Thoracic aorta (tissue), 2 donors: ENCODE measurements around the gene IP6K2. TPM values are rescaled to one million over a fixed set of nuclear protein-coding genes. Genes with fewer than 3 reads are reported as not detected.

Experiments
- ATAC-seq: fragments of 150-250 bp; one replicate; pipeline ENCODE4 v1.8.0; 2017; ENCODE audit warnings: low read depth; ENCODE audit not compliant: insufficient number of reproducible peaks, low FRiP score
- DNase-seq: peaks from one replicate; pipeline ENCODE4 v3.0.0-alpha.2; 2020; ENCODE audit warnings: low spot score
- H3K27ac ChIP-seq, 2 donors: fragments of 200-600 bp; sonication (generic); 1 replicate in 1 of 2; 2 replicates in 1 of 2; pipeline ENCODE4 v1.5.1; 2016; ENCODE audit warnings: mild to moderate bottlenecking in 2 of 2, moderate library complexity in 2 of 2
- H3K27me3 ChIP-seq: fragments of 200-600 bp; sonication (generic); replicated peaks from 2 replicates; pipeline ENCODE4 v1.6.0; 2016; ENCODE audit warnings: mild to moderate bottlenecking; ENCODE audit not compliant: insufficient read depth
- H3K36me3 ChIP-seq: fragments of 200-600 bp; sonication (generic); one replicate; pipeline ENCODE4 v1.5.1; 2016
- H3K4me1 ChIP-seq, 2 donors: fragments of 200-600 bp; sonication (generic); 1 replicate in 1 of 2; 2 replicates in 1 of 2; pipeline versions ENCODE4 v1.5.1 to v1.6.0; 2016; ENCODE audit warnings: low read depth in 2 of 2, mild to moderate bottlenecking in 1 of 2; ENCODE audit not compliant: control insufficient read depth in 1 of 2
- H3K4me3 ChIP-seq: fragments of 200-600 bp; sonication (generic); 2 replicates; pipeline ENCODE4 v1.5.1; 2016; ENCODE audit warnings: mild to moderate bottlenecking
- H3K9me3 ChIP-seq: fragments of 200-600 bp; sonication (generic); 2 replicates; pipeline ENCODE4 v1.5.1; 2016
- CTCF ChIP-seq: fragments of 200-600 bp; sonication (generic); IDR thresholded peaks from one replicate; pipeline ENCODE4 v1.5.1; 2019; ENCODE audit warnings: antibody characterized with exemption
- total RNA-seq, 2 donors: library from RNA; depleted of rRNA; stranded (reverse); fragments of >200 nt; gene quantifications; one replicate each; pipeline versions ENCODE4 v1.1.0 to v1.2.3, GENCODE V29; 2016

IP6K2 gene
- total RNA-seq, 2 donors from 2014 or later: 38.3 to 90.7 TPM

- ATAC-seq (no peak), DNase-seq (no peak)
- H3K9me3 ChIP-seq: no peaks in the 10 kb centered on the region
- no peak for TF ChIP-seq CTCF
- peaks cover 4 to 21% of the 10 kb centered on the region in 2 donors for H3K4me1 ChIP-seq
- H3K27me3 ChIP-seq: no peaks in the 10 kb centered on the region
- peak overlapping the region; percentile 91 to 92 for H3K27ac ChIP-seq
- no peak overlapping the region for H3K4me3 ChIP-seq
- H3K36me3 ChIP-seq: no peaks in the 10 kb centered on the region
These were observed 52.1 kb downstream of the IP6K2 start for GRCh38 chr3:48664929-48665328.

GRCh38 chr3:48664313-48664644 lies 52.7 kb downstream of the IP6K2 start:
- no peaks in the 10 kb centered on the region for H3K36me3 ChIP-seq
- DNase-seq: no peak
- peak overlapping the region; percentile 82 for H3K4me3 ChIP-seq
- TF ChIP-seq CTCF: peak; percentile 36
- peaks cover 4 to 21% of the 10 kb centered on the region in 2 donors for H3K4me1 ChIP-seq
- H3K27me3 ChIP-seq: no peaks in the 10 kb centered on the region
- no peak for ATAC-seq
- H3K27ac ChIP-seq: peak overlapping the region; percentile 91 to 92
- H3K9me3 ChIP-seq: no peaks in the 10 kb centered on the region

- peak; percentile 88 for ATAC-seq
- DNase-seq: peak; percentile 93
- peak overlapping the region; percentile 82 for H3K4me3 ChIP-seq
- no peaks in the 10 kb centered on the region for H3K9me3 ChIP-seq
- H3K4me1 ChIP-seq: peaks cover 4 to 21% of the 10 kb centered on the region in 2 donors
- H3K27me3 ChIP-seq: no peaks in the 10 kb centered on the region
- H3K36me3 ChIP-seq: no peaks in the 10 kb centered on the region
- peak overlapping the region; percentile 91 to 92 for H3K27ac ChIP-seq
- peak; percentile 82 for TF ChIP-seq CTCF
These were observed 53.3 kb downstream of the IP6K2 start for GRCh38 chr3:48663489-48664312.

GRCh38 chr3:48662753-48663488 lies 54.1 kb downstream of the IP6K2 start, which contains the start of gene CELSR3:
Gene CELSR3 (minus strand): TSS chr3:48662886. CDS start chr3:48662634, 252 bp downstream.
- Histone ChIP-seq H3K9me3 (no peaks in the 10 kb centered on the region), H3K27ac (peak within 1 kb of the TSS; percentile 91 to 92), H3K27me3 (no peaks in the 10 kb centered on the region), H3K4me1 (peaks cover 4 to 21% of the 10 kb centered on the region in 2 donors), H3K36me3 (no peaks in the 10 kb centered on the region), H3K4me3 (peak within 1 kb of the TSS; percentile 82)
- no peak for TF ChIP-seq CTCF
- DNase-seq: no peak
- ATAC-seq: peak; percentile 30

- peaks cover 4 to 21% of the 10 kb centered on the region in 2 donors for H3K4me1 ChIP-seq
- DNase-seq: no peak
- no peak for ATAC-seq
- no peak overlapping the region for H3K27ac ChIP-seq
- TF ChIP-seq CTCF: no peak
- no peaks in the 10 kb centered on the region for H3K36me3 ChIP-seq
- H3K27me3 ChIP-seq: no peaks in the 10 kb centered on the region
- peak overlapping the region; percentile 82 for H3K4me3 ChIP-seq
- H3K9me3 ChIP-seq: no peaks in the 10 kb centered on the region
These were observed 54.8 kb downstream of the IP6K2 start for GRCh38 chr3:48662145-48662752.
